K562 (cell line): ENCODE results near the gene TMEM229B. TPM values are rescaled to one million over a fixed set of nuclear protein-coding genes. Genes with fewer than 3 reads are reported as not detected.

Source experiments
- CBX5 ChIP-seq: IDR thresholded peaks from 2 replicates; pipeline ENCODE4 v1.6.1; 2014; ENCODE audit warnings: low read depth, borderline replicate concordance
- HMG20A ChIP-seq: fragments of 450-650 bp; formaldehyde crosslinking; conservative IDR thresholded peaks from 2 replicates; pipeline ENCODE4 v1.4.0; 2020; ENCODE audit warnings: mild to moderate bottlenecking, mixed read lengths
- HNRNPL ChIP-seq: fragments of 200-400 bp; formaldehyde crosslinking; IDR thresholded peaks from 2 replicates; pipeline ENCODE4 v1.6.1; 2017; ENCODE audit warnings: low read depth, mild to moderate bottlenecking, low read length
- HOXB6 ChIP-seq: fragments of 250-450 bp; sonication (Bioruptor Pico); IDR thresholded peaks from 2 replicates; pipeline ENCODE4 v1.5.1; 2022; ENCODE audit warnings: mild to moderate bottlenecking, borderline replicate concordance
- KLF1 ChIP-seq: fragments of 450-650 bp; IDR thresholded peaks from 2 replicates; pipeline ENCODE4 v1.6.1; 2016; ENCODE audit warnings: missing genetic modification characterization, missing compliant biosample characterization
- KLF10 ChIP-seq: fragments of 250-450 bp; sonication (Bioruptor Pico); IDR thresholded peaks from 2 replicates; pipeline ENCODE4 v1.6.1; 2021; ENCODE audit warnings: matching md5 sums
- KLF6 ChIP-seq: fragments of 250-450 bp; sonication (Bioruptor Pico); IDR thresholded peaks from 2 replicates; pipeline ENCODE4 v1.4.0; 2020; ENCODE audit warnings: mild to moderate bottlenecking, moderate library complexity, borderline replicate concordance
- MTF1 ChIP-seq: fragments of 250-450 bp; sonication (Bioruptor Pico); IDR thresholded peaks from 2 replicates; pipeline ENCODE4 v1.9.0; 2021; ENCODE audit warnings: moderate library complexity, mild to moderate bottlenecking, inconsistent platforms, borderline replicate concordance
- NCOA6 ChIP-seq: fragments of 450-650 bp; IDR thresholded peaks from 2 replicates; pipeline ENCODE4 v1.6.1; 2017; ENCODE audit warnings: mild to moderate bottlenecking
- SIN3A ChIP-seq, 2 experiments: fragments of 150-350 bp in 1 of 2; IDR thresholded peaks; 2 replicates each; pipeline ENCODE4 v1.6.1; 2011 to 2016; ENCODE audit warnings: borderline replicate concordance in 2 of 2, low read depth in 2 of 2, low read length in 2 of 2, mild to moderate bottlenecking in 2 of 2, moderate library complexity in 2 of 2; ENCODE audit not compliant: control insufficient read depth in 1 of 2
- SMC3 ChIP-seq: conservative IDR thresholded peaks from 2 replicates; pipeline ENCODE4 v1.6.1; 2011; ENCODE audit warnings: low read depth, low read length, improper control_type of control experiment; ENCODE audit not compliant: insufficient read depth
- SRF ChIP-seq, 2 experiments: fragments of 250-450, 450-650 bp in 1 of 2; sonication (Bioruptor Pico) in 1 of 2; sonication (generic) in 1 of 2; formaldehyde crosslinking; IDR thresholded peaks; 2 replicates each; pipeline versions ENCODE4 v1.5.0 to v1.5.1; 2020 to 2022; ENCODE audit warnings: mild to moderate bottlenecking in 1 of 2, missing genetic modification reagents in 1 of 2
- TFAM ChIP-seq: fragments of 250-450 bp; sonication (Bioruptor Pico); conservative IDR thresholded peaks from 2 replicates; pipeline ENCODE4 v1.5.0; 2021; ENCODE audit warnings: mild to moderate bottlenecking, moderate library complexity
- YBX1 ChIP-seq: fragments of 450-650 bp; IDR thresholded peaks from 2 replicates; pipeline ENCODE4 v1.7.1; 2016; ENCODE audit warnings: mild to moderate bottlenecking
- ZBTB1 ChIP-seq: sonication (generic); formaldehyde crosslinking; IDR thresholded peaks from 2 replicates; pipeline ENCODE4 v1.8.1; 2023; ENCODE audit warnings: missing genetic modification reagents, low read depth, mild to moderate bottlenecking, borderline replicate concordance
- ZNF133 ChIP-seq: fragments of 250-450 bp; sonication (Bioruptor Pico); IDR thresholded peaks from 2 replicates; pipeline ENCODE4 v1.4.0; 2020; ENCODE audit warnings: mild to moderate bottlenecking
- ZNF436 ChIP-seq: fragments of 250-450, 450-650 bp; sonication (Bioruptor Pico); formaldehyde crosslinking; IDR thresholded peaks from 2 replicates; pipeline ENCODE4 v1.7.0; 2020; ENCODE audit warnings: mild to moderate bottlenecking
- polyA plus RNA-seq, 8 experiments: library from polyadenylated mRNA; depleted of rRNA in 4 of 8; stranded (reverse) in 5 of 8; unstranded in 3 of 8; fragments of >200 nt; fragmentation: Nextera tagmentation in 2 of 8; fragmentation: Illumina TruSeq in 1 of 8; extraction: Ambion mirVana in 2 of 8; extraction: Trizol in 1 of 8; gene quantifications; 2 replicates each; pipeline versions ENCODE4 v1.2.1 to v1.2.3, GENCODE V29; 2011 to 2014; ENCODE audit warnings: inconsistent platforms in 1 of 8, missing spikeins in 1 of 8
- total RNA-seq, 7 experiments: library from RNA; depleted of rRNA in 6 of 7; stranded (reverse); fragments of >200 nt in 6 of 7; fragmentation: Illumina TruSeq in 2 of 7; extraction: Trizol in 2 of 7; gene quantifications; 2 replicates each; pipeline versions ENCODE4 v1.2.1 to v1.2.3, GENCODE V29; 2011 to 2021; ENCODE audit warnings: low replicate concordance in 1 of 7
- TF ChIP-seq, protein P1 (sequence below), 2 experiments: fragments of 450-650 bp; formaldehyde crosslinking in 1 of 2; IDR thresholded peaks; 2 replicates each; pipeline versions ENCODE4 v1.4.0 to v1.6.1; 2014 to 2020; ENCODE audit warnings: mild to moderate bottlenecking in 2 of 2, borderline replicate concordance in 1 of 2, low read depth in 1 of 2
- TF ChIP-seq, protein P2 (sequence below): fragments of 450-650 bp; formaldehyde crosslinking; IDR thresholded peaks from 2 replicates; pipeline ENCODE4 v1.4.0; 2020; ENCODE audit warnings: mild to moderate bottlenecking, moderate library complexity

TMEM229B gene
- total and polyA plus RNA-seq, 9 of the 15 experiments (the other 6 are each of a cell fraction or from before 2014, with no cell fraction given) = not detected

DNA sequence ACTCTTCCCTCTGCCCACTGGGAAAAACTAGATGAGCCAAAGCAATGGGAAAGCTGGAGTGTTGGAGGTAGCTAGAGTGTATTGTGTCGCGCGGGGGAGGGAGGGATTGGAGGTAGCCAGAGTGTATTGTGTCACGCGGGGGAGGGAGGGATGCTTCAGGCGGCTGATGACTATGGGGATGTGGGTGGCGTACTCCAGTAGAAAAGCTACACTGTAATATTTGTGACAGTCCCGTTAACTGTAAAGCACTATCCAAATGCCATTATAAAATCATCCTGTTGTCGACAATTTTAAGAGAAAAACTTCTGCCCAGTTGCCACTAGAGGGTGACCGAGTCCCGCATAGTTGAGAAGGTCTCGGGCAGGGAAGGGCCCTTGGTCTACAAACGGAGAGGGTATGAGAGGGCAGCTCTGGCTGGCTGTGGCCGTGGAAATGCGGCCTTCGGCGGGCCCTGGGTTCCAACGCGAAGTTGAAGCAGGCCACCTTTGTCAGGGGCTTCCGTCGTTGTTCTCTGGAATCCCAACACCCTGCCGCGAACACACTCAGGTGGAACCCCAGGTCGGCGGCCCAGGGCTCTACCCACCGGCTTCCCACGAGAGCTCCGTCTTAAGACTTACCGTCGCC, 61.4 kb downstream of the TMEM229B start (continued):
- TF ChIP-seq HMG20A (CRISPR knock-in tag) = no peak
- no peak for TF ChIP-seq KLF1 (tag)
- TF ChIP-seq ZNF133 = no peak
- TF ChIP-seq NCOA6 = no peak
- no peak for TF ChIP-seq SRF (CRISPR knock-in tag; IDR thresholded peaks at IDR 0.05)
- TF ChIP-seq YBX1 = no peak
- TF ChIP-seq ZBTB1 (CRISPR knock-in tag) = no peak
- TF ChIP-seq, protein P1, sequence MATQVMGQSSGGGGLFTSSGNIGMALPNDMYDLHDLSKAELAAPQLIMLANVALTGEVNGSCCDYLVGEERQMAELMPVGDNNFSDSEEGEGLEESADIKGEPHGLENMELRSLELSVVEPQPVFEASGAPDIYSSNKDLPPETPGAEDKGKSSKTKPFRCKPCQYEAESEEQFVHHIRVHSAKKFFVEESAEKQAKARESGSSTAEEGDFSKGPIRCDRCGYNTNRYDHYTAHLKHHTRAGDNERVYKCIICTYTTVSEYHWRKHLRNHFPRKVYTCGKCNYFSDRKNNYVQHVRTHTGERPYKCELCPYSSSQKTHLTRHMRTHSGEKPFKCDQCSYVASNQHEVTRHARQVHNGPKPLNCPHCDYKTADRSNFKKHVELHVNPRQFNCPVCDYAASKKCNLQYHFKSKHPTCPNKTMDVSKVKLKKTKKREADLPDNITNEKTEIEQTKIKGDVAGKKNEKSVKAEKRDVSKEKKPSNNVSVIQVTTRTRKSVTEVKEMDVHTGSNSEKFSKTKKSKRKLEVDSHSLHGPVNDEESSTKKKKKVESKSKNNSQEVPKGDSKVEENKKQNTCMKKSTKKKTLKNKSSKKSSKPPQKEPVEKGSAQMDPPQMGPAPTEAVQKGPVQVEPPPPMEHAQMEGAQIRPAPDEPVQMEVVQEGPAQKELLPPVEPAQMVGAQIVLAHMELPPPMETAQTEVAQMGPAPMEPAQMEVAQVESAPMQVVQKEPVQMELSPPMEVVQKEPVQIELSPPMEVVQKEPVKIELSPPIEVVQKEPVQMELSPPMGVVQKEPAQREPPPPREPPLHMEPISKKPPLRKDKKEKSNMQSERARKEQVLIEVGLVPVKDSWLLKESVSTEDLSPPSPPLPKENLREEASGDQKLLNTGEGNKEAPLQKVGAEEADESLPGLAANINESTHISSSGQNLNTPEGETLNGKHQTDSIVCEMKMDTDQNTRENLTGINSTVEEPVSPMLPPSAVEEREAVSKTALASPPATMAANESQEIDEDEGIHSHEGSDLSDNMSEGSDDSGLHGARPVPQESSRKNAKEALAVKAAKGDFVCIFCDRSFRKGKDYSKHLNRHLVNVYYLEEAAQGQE (IDR thresholded peaks at IDR 0.05; ENCODE audit: borderline replicate concordance) = peak; percentile 50; the same call in 1 of the 2 replicates
- TF ChIP-seq, protein P1 (CRISPR knock-in tag; IDR thresholded peaks at IDR 0.05; ENCODE audit: low read depth) = no peak
- TF ChIP-seq HNRNPL = no peak
- TF ChIP-seq, protein P2, sequence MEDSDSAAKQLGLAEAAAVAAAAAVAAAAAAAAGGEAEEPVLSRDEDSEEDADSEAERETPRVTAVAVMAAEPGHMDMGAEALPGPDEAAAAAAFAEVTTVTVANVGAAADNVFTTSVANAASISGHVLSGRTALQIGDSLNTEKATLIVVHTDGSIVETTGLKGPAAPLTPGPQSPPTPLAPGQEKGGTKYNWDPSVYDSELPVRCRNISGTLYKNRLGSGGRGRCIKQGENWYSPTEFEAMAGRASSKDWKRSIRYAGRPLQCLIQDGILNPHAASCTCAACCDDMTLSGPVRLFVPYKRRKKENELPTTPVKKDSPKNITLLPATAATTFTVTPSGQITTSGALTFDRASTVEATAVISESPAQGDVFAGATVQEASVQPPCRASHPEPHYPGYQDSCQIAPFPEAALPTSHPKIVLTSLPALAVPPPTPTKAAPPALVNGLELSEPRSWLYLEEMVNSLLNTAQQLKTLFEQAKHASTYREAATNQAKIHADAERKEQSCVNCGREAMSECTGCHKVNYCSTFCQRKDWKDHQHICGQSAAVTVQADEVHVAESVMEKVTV (CRISPR knock-in tag) = peak; percentile 53
- TF ChIP-seq KLF10 (CRISPR knock-in tag) = no peak
- no peak for TF ChIP-seq HOXB6
- TF ChIP-seq TFAM = no peak
- TF ChIP-seq SMC3 = peak; percentile 53
- TF ChIP-seq SIN3A (IDR thresholded peaks at IDR 0.05; ENCODE audit: borderline replicate concordance in 2 of 2, control insufficient read depth in 1 of 2, low read depth in 2 of 2, low read length in 2 of 2) = no peak
- no peak for TF ChIP-seq ZNF436 (CRISPR knock-in tag)
- no peak for TF ChIP-seq KLF6 (CRISPR knock-in tag)
- no peak for TF ChIP-seq CBX5
- no peak for TF ChIP-seq MTF1
